ENCODE data around the gene FRMPD4.

DNA sequence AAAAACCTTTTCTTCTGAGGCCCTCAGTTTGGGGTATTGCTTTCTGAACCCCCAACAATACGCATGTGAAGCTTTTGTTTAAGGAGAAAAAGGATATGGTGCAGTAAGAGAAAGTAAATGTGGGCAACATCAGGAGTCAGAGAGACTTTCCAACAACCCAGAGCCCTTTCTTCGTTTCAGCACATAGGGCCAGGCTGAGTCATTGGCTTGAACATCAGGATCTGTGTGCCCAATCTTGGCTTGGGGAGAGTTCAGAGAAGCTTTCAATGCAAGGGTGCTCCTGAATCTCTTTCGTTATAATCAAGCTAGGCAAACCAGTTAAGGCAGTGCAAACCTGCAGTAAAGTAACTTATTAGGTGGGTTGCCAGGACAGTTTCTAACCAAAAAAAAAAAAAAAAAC, 191.2 kb downstream of the FRMPD4 start:
- TF ChIP-seq CREM (CRISPR knock-in tag; IDR thresholded peaks at IDR 0.05) (no peak), CBFB (CRISPR knock-in tag; IDR thresholded peaks at IDR 0.05; ENCODE audit: low read depth) (no peak), JUN (CRISPR knock-in tag; IDR thresholded peaks at IDR 0.05) (no peak)

All from WTC11 (cell line).